ENCODE data around the gene EFCAB11.

The EFCAB11 gene, protein sequence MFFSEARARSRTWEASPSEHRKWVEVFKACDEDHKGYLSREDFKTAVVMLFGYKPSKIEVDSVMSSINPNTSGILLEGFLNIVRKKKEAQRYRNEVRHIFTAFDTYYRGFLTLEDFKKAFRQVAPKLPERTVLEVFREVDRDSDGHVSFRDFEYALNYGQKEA

DNA sequence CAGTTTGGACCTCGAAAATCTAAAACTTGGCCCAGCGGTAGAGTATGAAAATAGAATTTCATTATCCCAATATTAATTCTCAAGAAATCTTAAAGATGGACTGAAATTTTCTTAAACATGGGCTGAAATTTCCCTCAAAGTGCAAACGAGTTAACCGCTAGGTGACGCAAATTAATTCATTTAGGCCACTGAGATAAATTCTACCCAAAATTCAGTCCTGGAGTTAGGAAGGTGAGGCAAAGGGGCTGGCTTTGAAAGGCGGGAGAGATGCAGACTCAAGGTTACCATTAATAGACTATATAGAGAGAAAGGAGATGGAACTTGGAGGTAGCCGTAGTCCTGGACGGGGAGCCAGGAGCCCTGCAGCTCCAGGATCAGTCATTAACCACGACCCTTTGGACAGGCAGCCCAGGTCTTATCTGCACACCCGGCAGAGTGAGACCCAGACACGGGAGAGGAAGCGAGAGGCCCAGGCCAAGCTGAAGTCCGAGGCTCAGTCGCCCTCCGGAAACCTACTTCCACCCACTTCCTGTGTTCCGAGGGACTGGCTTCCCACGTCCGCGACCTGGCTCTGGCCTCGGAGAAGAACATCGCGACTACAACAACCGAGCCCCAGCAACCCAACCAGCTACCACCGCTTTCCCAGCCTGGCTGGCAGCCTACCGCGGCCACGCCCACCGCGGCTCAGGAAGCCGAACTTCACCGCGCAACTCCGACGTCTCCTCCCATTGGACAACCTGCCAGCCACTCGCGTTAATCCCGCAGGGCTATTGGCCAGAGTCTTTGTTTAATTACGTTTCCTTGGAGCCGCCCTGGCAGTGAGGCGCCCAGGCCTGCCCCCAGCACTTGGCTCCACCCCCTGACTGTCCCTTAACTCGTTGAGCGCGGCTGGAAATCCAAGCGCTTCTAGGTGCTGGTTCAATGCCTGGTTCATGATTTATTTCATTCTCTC is at the start of gene EFCAB11:
Gene EFCAB11 (minus strand): TSS at position 661 of the 952 bp plus-strand sequence. CDS start 70 bp downstream, at position 591.
- H3K27ac ChIP-seq = peak within 1 kb of the TSS in 20 of 21 experiments; percentile 19 to 98 (median 93)
- H3K4me3 ChIP-seq = peak within 1 kb of the TSS; percentile 73 to 95 (median 88)

DNA sequence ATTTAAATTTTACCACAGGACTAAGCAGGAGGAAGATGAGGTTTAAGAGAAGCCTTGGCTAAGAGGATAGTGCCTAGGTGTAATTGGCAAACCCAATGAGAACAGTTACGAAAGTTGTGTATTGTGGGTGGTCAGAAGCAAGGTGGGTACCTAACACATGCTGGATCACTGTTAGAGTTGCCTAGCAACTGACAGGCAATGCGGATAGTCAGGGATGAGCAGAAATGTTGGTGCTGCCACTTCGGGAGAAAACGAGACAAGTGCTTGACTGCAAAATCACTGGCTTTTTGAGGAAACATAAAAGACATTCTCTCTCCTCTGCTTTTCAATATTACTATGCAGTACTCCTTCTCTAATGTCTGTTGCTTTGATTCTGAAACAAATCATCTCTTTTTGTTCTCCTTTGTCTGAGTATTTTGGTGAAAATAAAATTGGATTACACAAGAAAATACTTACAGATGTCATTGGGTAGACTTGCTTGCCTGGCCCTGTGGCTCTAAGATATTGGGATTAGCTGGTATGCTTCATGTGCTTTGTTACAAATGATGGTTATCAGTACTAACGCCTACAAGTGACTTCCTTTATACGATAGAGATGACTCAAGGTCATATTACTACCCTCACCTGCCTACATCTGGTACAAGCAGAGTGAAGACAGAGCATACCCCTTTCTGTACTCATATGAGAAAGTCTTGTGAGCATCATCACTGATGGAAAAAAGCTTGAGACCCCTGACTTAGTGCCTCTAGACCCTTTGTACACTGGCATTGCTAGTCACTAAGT is 49.2 kb upstream of the EFCAB11 start:
- H3K4me3 ChIP-seq = no peak overlapping the region
- no peak overlapping the region for H3K27ac ChIP-seq

DNA sequence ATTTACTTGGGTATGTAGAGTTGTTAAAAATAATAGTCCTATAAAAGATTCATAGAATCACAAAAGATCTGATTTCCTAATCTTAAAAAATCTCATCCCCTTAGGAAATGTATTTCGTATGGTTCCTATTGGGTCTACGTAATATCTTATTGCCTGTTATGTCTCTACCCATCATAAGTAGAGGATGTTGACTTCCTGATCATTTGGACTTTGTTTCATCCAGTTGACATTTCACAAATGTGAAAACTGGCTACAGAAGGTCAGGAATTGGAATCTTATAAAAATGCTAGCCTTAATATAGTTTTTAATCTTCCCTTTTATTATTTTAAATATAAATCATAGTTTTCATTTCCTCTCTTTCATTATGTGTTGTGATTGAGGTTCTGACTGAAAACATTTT is 46.4 kb upstream of the EFCAB11 start:
- no peak overlapping the region for H3K27ac ChIP-seq

DNA sequence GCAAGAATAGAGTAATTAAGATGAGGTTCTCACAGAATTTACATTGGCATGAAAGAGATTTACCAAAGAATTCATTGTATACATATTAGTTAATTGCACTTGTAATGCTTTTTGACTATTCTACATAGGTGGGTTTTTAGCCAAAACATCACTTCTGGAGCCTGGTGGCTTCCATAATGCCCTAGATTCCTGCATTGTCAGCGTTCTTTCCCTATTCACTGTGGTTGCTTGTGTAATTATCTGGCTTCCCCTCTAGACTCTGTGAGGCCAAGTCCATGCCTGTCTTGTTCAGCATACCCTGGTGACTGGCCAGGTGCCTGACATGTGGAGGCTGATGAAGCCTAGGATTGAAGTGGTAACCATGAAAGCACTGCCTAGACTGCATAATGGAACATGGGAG is 42.4 kb upstream of the EFCAB11 start:
- Histone ChIP-seq H3K4me3 (no peak overlapping the region), H3K27ac (no peak overlapping the region)

More for the DNA sequence above, 46.4 kb upstream of the EFCAB11 start:
- no peak overlapping the region for H3K4me3 ChIP-seq

DNA sequence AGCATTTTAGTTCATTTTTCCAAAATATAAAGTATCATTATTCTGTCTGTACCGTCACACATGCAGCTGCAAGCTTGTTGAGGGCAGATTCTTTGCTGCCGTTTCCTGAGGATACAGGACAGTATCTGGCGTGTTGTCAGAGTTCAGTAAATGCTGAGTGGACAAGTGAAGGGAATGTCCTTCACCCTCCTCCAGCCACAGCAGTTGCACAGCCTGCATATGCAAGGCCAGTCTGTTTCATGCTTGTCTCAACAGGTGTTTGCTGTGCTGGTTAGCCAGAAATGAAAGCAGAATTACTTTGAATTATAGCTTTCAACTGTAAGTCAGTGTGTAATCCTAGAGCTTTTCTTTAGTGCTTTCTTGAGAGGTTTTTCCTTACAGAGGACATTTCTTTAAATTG is 37.7 kb upstream of the EFCAB11 start:
- H3K27ac ChIP-seq = no peak overlapping the region
- no peak overlapping the region for H3K4me3 ChIP-seq

DNA sequence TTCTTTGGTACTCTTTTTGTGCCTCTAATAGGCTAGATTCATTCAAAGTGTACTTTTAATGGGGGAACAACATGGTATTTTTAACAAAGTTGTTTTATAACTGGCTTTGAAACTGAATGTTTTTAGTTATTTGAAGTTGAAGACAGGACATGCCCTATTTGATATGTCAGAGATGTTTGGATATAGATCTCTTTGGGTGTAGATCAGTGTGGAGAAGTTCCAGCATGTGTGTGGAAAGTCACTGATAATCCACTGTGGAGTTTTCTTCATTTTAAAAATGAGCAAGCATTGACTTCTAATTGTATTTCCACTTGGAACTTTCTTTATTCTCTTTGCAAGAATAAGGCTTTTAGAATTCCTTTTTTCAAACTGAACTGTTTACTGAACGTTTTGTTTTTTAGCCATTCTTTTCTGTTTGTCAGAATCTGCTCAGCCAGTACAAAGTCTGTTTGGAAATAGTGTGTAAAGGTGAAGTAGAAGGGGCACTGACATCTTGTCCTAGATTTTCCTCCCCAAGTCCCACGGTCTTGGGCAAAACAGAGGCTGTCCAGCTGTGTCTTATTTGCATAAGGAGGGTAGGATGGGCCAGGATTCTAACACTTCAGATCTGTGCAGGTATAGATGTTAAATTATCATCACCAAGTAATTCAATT is 36.2 kb upstream of the EFCAB11 start:
- H3K4me3 ChIP-seq = no peak overlapping the region
- no peak overlapping the region for H3K27ac ChIP-seq

DNA sequence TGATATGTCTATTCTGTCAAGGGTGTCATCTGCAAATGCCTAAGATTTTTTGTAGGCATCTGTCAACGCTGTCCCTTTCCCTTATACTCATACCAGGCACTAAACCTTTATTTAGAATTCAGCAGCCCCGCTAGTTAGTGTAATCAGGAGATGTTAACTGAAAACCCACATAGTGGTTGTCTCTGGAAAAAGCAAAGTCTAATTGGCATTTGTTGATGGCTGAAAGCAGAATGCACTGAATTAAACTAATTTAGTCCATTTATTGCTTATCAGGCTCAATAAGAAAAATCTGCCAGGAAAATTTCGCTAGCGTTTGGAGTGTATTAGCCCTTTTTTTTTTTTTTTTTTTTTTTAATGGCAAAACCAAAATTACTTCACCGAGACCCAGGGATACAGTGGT is 35.7 kb upstream of the EFCAB11 start:
- no peak overlapping the region for H3K27ac ChIP-seq
- no peak overlapping the region for H3K4me3 ChIP-seq

DNA sequence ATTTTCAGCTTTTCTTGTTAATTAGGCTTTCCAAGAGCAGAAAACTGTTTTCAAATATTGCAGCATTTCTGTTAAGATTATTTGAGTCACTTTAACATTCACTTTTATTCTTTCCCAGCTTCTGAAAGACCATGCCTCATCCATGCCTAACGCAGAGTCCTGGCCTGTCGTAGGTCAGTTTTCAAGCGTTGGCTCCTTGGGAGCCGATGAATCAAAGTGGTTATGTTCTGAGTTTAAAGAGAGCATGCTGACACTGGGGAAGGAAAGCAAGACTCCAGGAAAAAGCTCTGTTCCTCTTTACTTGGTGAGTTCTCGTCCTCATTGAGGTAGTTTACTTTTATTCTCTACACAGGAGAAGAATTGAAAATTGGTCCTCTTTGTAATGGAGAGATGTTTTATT is 34.3 kb upstream of the EFCAB11 start:
- no peak overlapping the region for H3K27ac ChIP-seq
- H3K4me3 ChIP-seq = no peak overlapping the region

DNA sequence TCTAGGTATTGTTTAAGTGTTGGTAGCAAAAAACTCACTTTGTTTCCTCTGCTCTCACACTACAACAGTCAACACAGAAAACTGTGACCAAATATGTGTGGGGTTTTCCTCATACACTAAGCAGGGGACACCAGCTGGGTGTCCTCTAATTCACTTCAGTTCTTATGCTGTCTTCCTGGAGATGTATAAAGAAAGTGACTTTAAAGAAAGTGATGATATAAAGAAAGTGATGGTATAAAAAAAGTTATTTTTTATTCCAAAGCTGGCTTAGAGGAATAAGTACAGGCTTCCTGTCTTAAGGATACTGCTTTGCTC is 32.6 kb upstream of the EFCAB11 start:
- H3K4me3 ChIP-seq = no peak overlapping the region
- no peak overlapping the region for H3K27ac ChIP-seq

DNA sequence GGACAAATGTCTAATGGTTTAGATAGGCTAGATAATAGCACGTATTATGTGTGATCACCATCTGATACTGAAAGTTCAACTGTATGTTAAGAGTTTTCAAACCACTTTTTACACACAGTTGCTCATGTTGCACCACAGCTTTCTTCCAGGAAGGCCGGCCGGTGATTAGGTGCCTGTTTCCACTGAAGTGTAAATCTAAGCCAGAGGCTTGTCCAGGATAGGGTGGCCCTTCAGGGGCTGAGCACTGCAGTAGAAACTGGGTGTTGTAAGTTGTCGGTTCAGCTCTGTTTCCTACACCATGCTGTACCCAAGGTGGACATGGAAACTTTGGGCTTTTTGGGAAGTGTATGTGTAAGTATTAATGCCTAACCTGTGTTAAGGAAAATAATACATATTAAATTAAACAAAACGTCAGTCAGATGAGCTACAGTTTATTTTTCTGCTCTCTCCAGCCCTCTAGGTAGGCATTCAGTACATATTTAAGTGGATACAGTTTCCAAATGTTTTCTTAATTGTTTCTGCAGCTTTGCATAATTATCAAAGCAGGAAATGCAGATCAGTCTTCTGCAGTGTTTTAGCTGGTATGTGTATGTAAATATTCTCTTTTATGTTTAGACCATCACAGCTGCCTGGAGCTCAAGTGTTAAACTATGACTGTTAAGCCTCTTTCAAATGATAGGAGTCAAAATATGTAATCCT is 32.1 kb upstream of the EFCAB11 start:
- no peak overlapping the region for H3K4me3 ChIP-seq
- H3K27ac ChIP-seq = no peak overlapping the region

DNA sequence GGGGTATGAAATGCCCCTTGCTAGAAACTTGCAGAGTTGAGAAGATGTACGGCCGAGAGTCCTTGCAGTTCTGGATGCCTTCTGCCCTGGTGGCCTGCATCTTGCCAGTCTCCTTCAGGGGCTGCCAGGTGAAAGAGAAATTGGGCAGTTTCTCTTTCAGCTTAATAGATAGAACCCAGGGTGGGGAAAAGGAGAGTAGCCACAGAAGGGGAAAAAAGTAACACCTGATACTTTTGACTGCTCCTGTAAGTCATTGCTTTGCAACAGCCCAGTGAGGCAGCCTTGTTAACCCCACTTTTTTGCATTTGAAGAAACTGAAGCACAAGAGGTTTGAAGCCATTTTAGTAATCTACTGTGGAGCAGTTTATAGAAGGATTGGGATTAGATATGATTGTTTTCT is 28.8 kb upstream of the EFCAB11 start:
- H3K27ac ChIP-seq = no peak overlapping the region
- H3K4me3 ChIP-seq = no peak overlapping the region

DNA sequence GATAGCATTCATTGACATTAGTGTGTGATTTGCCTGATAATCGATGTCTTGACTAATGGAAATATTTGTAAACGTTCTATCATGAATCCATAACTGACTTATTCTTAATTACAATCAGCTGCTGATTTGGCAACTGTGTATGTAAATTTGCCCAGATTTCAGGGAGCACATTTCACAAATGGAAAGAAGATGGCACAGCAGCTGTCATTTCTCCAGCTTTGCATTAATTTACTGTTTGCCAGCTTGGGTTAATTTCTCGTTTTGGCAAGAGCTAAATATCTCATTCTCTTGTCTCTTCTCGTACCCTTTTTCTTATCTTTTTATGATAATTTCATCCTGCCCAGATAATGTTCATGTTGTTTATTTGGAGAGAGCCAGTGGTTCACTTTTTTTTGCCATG is 24.1 kb upstream of the EFCAB11 start:
- Histone ChIP-seq H3K4me3 (no peak overlapping the region), H3K27ac (no peak overlapping the region)

DNA sequence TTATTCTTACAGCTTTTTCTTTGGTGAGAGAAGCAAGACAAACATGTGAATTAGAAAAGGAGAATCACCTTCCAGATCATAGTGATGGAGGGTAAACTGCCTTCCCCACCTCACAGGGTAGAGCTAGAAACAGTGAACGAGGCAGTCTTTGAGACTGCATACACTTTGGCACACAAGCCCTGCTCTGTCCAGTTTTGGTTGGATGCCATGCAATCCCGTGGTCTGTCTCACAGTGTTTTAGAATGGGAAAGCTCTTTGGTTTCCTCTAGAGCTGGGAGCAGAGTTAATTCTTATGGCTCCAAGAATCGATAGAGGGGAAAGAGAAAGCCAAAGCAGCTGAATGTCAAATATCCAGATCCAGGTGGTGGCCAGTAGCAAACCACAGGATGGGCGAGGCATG is 23.1 kb upstream of the EFCAB11 start:
- H3K4me3 ChIP-seq = no peak overlapping the region
- H3K27ac ChIP-seq = no peak overlapping the region

DNA sequence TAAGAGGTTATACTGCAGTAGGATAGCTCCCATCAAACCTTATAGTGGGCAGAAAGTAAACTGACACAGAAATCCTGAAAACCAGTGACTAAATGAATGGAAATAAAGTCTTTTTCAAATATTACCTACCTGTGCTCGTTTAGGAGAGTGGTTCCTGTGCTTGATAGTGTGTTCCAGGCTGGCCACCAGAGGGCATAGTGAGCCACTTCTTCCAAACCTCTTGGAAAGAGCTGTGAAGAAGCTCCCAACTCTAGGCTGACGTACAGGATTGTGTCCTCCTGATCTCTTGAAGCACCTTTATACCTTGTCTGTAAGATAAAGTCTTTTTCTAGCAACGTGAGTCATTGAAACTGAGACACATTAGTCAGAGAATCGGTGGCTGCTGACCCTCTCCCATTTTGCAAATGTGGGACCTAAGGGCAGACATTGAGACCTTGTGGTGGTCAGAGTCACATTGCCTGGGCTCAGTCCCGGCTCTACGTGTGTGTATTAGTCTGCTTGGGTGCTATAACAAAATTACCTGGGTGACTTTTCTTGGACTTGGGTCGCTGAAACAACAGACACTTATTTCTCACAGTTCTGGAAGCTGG is 18.8 kb upstream of the EFCAB11 start:
- Histone ChIP-seq H3K27ac (no peak overlapping the region), H3K4me3 (no peak overlapping the region)

DNA sequence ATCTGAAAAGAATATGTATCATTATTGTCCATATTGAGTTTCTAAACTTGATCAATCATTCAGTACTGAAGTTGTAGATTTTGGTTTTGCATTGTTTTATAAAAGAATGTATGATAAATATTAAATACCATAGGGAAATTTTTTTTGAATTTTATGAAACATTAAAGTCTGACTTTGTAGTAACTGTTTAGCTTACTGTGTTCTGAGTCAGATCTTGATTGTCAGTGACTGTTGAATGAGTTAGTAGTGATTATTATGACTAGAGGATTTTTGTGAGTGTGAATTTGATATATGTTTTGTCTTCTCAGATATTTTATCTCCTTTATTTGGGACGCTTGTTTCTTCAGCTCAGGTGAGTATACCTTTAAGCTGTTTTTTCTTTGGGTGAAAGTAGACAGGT is 11.3 kb upstream of the EFCAB11 start:
- Histone ChIP-seq H3K27ac (no peak overlapping the region), H3K4me3 (no peak overlapping the region)

DNA sequence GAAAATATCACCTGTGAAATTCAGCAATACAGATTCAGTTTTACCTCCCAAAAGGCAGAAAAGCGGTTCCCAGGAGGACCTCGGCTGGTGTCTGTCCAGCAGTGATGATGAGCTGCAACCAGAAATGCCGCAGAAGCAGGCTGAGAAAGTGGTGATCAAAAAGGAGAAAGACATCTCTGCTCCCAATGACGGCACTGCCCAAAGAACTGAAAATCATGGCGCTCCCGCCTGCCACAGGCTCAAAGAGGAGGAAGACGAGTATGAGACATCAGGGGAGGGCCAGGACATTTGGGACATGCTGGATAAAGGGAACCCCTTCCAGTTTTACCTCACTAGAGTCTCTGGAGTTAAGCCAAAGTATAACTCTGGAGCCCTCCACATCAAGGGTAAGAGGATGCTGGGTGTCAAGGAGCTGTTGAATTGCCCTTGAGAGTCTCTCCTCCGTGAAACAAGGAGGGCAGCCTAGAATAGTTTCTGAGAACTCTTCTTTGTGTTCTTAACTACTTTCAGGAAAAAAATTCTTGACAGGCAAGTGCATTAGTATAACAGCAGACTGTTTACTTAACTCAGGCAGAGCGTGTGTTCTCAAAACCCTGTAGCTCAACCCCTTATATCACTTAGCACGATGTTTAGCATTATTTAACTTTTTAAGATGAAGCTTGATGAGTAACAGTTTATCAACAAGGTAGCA is 8.9 kb upstream of the EFCAB11 start:
- Histone ChIP-seq H3K4me3 (no peak overlapping the region), H3K27ac (no peak overlapping the region)

DNA sequence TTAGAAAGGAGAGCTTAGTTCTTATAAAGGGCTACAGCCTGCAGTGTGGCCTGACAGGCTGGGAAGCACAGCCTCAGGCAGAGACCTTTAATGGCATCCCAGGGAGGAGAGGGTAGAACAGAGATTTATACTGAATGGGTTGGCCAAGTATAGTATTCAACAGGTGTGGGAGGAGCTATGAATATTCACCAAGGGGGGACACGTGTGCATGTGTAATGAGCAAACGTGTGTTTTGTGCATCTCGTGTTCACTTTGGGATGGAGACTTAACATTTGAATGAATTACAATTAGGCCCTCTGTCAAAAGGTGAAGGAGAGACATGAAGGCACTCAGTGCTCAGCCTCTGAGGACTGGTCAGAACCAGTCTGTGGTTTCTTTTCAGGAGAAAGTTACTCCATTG is 6.4 kb upstream of the EFCAB11 start:
- Histone ChIP-seq H3K27ac (no peak overlapping the region), H3K4me3 (no peak overlapping the region)

DNA sequence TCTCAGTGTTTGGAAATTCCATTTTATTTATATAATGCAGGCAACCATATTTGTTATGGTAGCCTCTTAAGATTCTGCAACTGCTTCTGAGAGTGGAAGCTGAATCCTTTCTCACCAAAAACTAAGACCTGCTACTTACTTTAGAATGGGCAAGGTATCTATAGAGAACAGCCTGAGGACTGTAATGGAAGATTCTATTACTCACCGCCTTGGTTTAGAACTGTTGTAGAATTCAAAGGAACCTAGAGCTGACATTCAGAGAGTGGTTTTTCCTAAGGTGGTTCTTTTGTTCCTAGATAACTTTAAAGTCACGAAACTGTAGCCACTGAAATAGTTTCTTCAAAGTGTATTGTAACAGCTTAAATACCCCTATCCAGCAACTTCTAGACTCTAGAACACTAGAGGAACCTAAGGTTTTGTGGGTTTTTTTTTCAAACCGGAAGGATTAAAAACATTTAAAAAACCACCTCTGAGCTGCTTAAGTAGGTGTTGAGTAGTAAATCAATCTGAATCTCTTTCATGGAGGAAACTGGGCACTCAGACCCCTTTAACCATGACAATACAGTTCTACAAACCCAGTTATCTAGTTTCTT is 5.4 kb upstream of the EFCAB11 start:
- Histone ChIP-seq H3K4me3 (no peak overlapping the region), H3K27ac (no peak overlapping the region)

Measured in skin epidermis (tissue), 12 donors.